ENCODE data around the gene PRDM16.
A peak's percentile ranks its signal among the peaks of the same experiment; 100 is the strongest.

Gene PRDM16

GRCh38 chr1:3297756-3298155 is 228.8 kb downstream of the PRDM16 start:
- no peak for DNase-seq (ENCODE audit: low read depth in 2 of 2)

DNA sequence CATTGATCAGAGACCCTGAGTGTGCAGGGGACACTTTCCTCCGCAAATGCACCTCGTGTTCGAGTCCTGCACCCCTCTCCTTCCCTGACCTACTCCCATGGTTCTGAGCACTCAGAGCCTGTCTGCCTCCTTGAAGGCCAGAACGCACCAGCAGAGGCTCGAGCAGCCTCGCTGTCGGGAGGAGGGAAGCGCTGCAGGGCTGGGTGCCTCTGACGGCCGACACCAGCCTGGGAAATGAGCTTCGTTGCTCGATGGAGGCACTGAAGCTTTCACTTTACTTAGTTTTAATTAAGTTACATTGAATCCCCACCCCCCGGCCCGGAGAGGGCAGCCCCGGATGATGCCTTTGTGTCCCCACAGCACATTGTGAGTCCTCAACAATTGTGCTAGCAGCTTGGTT is 229.2 kb downstream of the PRDM16 start:
- no peak for DNase-seq (ENCODE audit: low read depth in 2 of 2)

- no peak for DNase-seq (ENCODE audit: low read depth in 2 of 2)
Observed at GRCh38 chr1:3304246-3304645, 235.2 kb downstream of the PRDM16 start.

GRCh38 chr1:3304692-3305091 is 235.7 kb downstream of the PRDM16 start:
- DNase-seq (ENCODE audit: low read depth in 2 of 2) = no peak

GRCh38 chr1:3305156-3305555 is 236.2 kb downstream of the PRDM16 start:
- DNase-seq (ENCODE audit: low read depth in 2 of 2) = no peak

DNA sequence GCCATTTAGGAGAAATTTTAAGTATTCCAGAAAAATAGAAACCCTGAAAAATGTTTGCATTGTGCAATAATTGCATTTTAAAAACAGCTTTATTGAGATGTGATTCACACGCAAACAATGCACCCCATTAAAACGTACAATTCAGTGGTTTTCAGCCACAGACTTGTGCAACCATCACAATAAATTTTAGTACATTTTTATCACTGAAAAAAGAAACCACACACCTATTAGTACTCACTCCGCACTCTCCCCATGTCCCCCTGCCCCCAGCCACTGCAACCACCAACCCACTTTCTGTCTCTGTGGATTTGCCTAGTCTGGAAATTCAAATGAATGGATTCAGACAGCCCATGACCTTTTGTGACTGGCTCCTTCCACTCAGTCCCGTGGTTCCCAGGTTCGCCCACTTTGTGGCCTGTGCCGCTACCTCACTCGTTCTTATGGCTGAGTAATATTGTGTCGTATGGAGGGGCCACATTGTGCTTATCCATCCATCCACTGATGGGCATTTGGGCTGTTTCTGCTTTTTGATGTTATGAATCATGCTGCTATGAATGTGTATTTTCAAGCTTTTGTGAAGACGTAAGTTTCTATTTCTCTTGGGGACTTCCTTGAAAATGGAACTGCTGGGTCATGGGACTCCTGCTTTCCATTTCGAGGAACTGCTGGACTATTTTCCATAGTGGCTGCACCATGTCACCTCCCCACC is 237.7 kb downstream of the PRDM16 start:
- no peak for DNase-seq (ENCODE audit: low read depth in 2 of 2)

DNA sequence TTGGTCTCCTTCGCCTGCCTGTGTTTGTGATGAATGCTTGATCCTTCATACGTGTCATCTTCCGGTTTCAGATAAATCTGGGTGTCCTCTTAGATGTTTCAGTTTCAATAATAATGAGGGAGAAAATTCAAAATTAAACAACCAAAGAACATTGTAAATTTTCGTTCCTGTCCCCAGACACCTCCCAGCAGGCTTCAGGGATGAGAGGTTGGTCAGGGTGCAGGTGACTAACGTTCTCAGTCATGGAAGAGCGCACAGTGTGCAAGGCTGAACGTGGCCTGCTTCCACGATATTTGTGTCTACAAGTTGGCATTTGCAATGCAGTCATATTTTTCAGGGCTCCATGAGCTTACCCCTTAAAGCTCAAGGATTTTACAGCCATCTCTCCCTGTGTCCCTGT is 238.4 kb downstream of the PRDM16 start:
- no peak for DNase-seq (ENCODE audit: low read depth in 2 of 2)

- no peak for DNase-seq (ENCODE audit: low read depth in 2 of 2)
Observed at GRCh38 chr1:3308053-3308452, 239.1 kb downstream of the PRDM16 start.

DNA sequence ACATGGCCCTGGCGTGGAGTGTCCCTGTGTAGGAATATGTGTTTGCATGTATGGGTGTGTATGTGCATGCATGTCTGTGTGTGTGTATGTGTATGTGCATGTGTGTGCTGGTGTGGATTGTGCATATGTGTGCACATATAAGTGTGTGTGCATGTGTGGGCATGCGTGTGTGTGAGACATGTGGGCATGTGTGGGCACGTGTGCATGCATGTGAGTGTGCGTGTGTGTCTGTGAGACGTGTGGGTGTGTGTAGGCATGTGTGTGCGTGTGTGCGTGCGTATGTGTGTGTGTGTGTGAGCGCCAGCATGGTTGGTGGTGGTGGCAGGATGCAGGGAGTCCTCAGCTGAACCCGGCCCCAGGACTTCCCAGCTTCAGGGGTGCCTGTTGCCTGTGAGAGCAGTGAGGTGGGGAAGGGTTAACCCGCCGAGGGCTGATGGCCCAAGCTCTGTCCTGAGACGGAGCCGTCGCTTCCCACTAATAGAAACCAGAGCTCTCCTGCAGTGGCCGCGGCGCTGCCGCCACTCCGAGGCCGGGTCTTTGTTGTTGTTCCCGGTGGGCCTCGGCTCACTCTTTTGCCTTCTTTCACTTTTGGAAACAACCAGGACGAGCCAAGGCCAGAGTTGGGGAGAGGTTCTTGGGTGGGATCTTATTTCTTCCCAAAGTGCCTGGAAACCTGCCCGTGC is 241.9 kb downstream of the PRDM16 start:
- no peak for DNase-seq (ENCODE audit: low read depth in 2 of 2)

DNA sequence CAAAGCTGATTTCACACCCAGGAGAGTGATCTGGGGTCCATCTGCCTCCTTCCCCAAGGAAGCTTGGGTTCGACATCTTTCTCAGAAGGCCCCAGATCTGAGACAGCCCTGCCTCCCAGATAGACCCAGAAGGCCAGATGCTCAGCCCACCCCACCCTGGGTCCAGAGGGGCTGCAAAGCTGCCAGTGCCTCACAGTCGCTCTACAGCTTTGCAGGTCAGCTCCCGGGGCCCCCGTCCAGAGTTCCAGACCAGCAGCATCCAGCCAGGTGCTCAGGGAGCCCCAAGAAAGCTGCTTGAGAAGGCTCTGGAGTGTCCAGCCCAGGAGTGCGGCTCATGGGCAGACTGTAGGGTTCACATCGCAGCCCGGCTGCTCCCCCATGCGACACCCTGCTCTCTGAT is 242.7 kb downstream of the PRDM16 start:
- no peak for DNase-seq (ENCODE audit: low read depth in 2 of 2)

- no peak for DNase-seq (ENCODE audit: low read depth in 2 of 2)
Observed at GRCh38 chr1:3312310-3312897, 243.4 kb downstream of the PRDM16 start.

DNA sequence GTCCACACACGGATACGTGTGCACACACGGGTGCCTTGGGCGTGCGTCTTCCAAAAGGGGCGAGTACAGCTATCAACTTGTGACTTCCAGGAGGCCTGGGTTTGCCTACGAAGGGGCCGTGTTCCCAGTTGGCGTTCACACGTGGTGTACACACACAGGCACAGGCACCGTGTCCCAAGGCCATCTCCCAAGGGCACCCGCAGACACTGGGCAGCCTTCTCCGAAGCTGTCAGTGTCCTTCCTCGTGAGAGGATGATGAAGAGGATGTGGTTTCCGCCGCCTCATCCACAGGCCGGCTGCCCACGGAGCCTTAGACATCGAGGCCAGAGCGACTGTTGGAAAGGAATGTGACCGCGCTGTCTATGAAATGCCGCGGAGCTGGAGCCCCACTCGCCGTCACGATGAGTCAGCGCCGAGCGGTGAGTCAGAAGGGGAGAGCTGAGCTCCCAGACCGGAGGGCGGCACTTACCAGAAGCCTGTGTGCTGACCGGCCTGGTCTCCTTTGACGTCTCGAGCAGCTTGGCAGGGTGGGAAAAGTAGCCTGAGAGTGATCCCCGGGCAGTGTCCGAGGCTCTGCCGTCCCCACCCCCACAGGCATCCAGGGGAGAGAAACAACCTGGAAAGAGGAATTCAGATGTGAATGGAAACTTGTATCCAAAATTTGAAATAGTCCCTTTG is 244.0 kb downstream of the PRDM16 start:
- DNase-seq (ENCODE audit: low read depth in 2 of 2) = peak; percentile 6 to 28

- DNase-seq (ENCODE audit: low read depth in 2 of 2) = no peak
Observed at GRCh38 chr1:3313576-3313950, 244.6 kb downstream of the PRDM16 start.

- DNase-seq (ENCODE audit: low read depth in 2 of 2) = no peak
Observed at GRCh38 chr1:3314491-3315381, 245.7 kb downstream of the PRDM16 start.

- DNase-seq (ENCODE audit: low read depth in 2 of 2) = no peak
Observed at GRCh38 chr1:3315399-3316339, 246.7 kb downstream of the PRDM16 start.

GRCh38 chr1:3316340-3316943 is 247.4 kb downstream of the PRDM16 start:
- DNase-seq (ENCODE audit: low read depth in 2 of 2) = no peak

DNA sequence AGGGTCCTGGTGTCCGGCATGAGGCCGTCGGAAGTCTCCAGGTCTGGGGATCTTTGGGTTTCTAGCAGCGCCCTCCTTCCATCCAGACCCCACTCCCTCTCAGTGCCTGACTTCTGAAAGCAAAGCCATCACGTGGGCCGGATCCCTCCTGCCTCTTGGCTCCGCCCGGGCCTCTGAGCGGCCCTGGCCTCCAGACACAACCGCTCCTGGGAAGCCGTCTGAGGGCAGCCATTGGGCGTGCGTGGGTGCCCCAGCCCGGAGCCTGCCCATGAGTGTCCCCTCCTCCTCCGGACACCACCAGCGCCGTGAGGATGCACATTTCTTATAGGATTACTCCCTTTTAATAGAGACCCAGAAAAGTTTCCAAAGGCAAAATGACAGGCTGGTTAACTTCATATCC is 248.5 kb downstream of the PRDM16 start:
- no peak for DNase-seq (ENCODE audit: low read depth in 2 of 2)

GRCh38 chr1:3318329-3318728 is 249.3 kb downstream of the PRDM16 start:
- DNase-seq (ENCODE audit: low read depth in 2 of 2) = no peak

DNA sequence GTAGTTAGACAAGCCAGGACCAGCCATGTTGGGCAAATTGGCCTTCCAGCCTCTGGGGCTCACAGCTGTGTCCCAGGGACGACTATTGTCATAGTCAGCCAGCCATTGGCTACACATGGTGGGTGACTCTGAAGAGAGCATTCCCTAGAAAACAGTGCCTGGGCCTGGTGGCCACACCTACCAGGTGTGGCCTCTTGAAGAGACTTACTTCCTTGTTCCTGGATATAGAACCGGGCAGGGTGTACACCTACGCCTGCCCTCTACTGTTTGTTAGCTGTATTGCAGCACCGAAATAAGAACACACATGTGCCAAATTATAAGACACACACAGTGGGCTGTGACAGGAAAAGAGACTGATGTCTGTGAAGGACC is 250.9 kb downstream of the PRDM16 start:
- no peak for DNase-seq (ENCODE audit: low read depth in 2 of 2)

Data from stimulated activated CD8-positive, alpha-beta memory T cell treated with anti-CD3 and anti-CD28 coated beads, Interleukin-15, amount 100 ng/mL, for 4 hours (primary cell).